Tibial nerve (tissue), 3 donors: ENCODE measurements around the gene INHA.

ENCODE experiments used
- POLR2A ChIP-seq, 2 donors: fragments of 450-650 bp; IDR thresholded peaks; one replicate each; pipeline ENCODE4 v1.6.1; 2017; ENCODE audit warnings: antibody characterized with exemption in 2 of 2, mild to moderate bottlenecking in 2 of 2, moderate library complexity in 2 of 2
- TF ChIP-seq, protein P1 (sequence below), 5 experiments: fragments of 200-600 bp in 3 of 5; fragments of 450-650 bp in 2 of 5; sonication (generic) in 3 of 5; IDR thresholded peaks; one replicate each; pipeline ENCODE4 v1.5.1; 2016 to 2019; ENCODE audit warnings: antibody characterized with exemption in 5 of 5, mild to moderate bottlenecking in 3 of 5, moderate library complexity in 2 of 5

DNA sequence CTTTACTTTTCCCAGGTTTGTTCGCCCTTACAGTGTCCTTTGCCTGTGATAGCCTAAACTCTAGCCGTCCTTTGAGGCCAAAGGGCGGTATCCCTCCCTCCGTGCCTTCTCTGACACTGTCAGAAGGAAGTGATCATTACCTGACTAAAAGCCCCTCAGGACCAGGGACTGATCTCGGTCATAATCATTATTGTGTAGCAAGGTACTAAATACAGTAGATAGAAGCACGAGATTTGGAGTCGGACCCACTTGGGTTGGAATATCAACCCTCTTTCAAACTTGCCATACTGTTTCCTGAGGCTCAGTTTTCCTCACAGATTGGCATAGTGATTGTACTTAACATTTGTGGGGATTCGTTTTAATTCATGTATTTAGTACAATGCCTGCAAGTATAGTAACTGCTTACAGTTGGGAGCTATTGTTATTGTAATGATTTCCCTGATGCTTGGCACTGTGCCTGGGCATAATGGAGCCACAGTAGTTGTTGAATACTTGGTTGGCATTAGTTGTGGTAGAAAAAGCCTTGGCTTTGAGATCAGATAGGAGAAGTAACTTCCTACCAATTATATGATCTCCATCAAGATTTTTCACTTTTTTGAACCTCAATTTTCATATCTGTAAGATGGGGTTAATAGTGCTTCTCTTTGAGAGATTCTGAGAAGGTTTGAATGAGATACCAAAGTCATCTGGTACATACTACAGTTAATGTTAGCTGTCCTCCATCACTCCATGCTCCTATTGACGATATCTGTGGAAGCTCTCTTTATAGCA, 26.4 kb downstream of the INHA start:
- TF ChIP-seq, protein P1, sequence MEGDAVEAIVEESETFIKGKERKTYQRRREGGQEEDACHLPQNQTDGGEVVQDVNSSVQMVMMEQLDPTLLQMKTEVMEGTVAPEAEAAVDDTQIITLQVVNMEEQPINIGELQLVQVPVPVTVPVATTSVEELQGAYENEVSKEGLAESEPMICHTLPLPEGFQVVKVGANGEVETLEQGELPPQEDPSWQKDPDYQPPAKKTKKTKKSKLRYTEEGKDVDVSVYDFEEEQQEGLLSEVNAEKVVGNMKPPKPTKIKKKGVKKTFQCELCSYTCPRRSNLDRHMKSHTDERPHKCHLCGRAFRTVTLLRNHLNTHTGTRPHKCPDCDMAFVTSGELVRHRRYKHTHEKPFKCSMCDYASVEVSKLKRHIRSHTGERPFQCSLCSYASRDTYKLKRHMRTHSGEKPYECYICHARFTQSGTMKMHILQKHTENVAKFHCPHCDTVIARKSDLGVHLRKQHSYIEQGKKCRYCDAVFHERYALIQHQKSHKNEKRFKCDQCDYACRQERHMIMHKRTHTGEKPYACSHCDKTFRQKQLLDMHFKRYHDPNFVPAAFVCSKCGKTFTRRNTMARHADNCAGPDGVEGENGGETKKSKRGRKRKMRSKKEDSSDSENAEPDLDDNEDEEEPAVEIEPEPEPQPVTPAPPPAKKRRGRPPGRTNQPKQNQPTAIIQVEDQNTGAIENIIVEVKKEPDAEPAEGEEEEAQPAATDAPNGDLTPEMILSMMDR (IDR thresholded peaks at IDR 0.05): no peak
- TF ChIP-seq POLR2A (IDR thresholded peaks at IDR 0.05): no peak
